Liver (tissue), 9 donors: ENCODE results near the gene MYOT. TPM values are rescaled to one million over a fixed set of nuclear protein-coding genes. Genes with fewer than 3 reads are reported as not detected.

Experiments
- DNase-seq: peaks from one replicate; pipeline ENCODE4 v3.0.0-alpha.2; 2017; ENCODE audit warnings: low spot score
- H3K27ac ChIP-seq, 2 donors: one replicate each; pipeline ENCODE4 v1.7.0; 2013; ENCODE audit warnings: inconsistent platforms in 2 of 2, low read length in 2 of 2, control low read depth in 1 of 2, low read depth in 1 of 2, mild to moderate bottlenecking in 1 of 2
- H3K27me3 ChIP-seq, 4 donors: one replicate each; pipeline versions ENCODE4 v1.6.1 to v1.7.0; 2013; ENCODE audit warnings: low read length in 3 of 4, inconsistent platforms in 1 of 4, mild to moderate bottlenecking in 1 of 4, moderate library complexity in 1 of 4; ENCODE audit not compliant: control insufficient read depth in 4 of 4, insufficient read depth in 4 of 4
- H3K36me3 ChIP-seq, 4 donors: one replicate each; pipeline versions ENCODE4 v1.6.1 to v1.7.0; 2013; ENCODE audit warnings: low read length in 3 of 4, mild to moderate bottlenecking in 3 of 4, low read depth in 1 of 4, moderate library complexity in 1 of 4; ENCODE audit not compliant: control insufficient read depth in 4 of 4, insufficient read depth in 3 of 4
- H3K4me1 ChIP-seq, 4 donors: one replicate each; pipeline versions ENCODE4 v1.6.1 to v1.7.0; 2013; ENCODE audit warnings: low read length in 3 of 4, mild to moderate bottlenecking in 3 of 4, moderate library complexity in 1 of 4; ENCODE audit not compliant: control insufficient read depth in 4 of 4, insufficient read depth in 4 of 4
- H3K4me3 ChIP-seq, 3 donors: one replicate each; pipeline versions ENCODE4 v1.6.1 to v1.7.0; 2013; ENCODE audit warnings: low read length in 3 of 3, control low read depth in 1 of 3, low read depth in 1 of 3, mild to moderate bottlenecking in 1 of 3
- H3K9ac ChIP-seq, 2 donors: one replicate each; pipeline ENCODE4 v1.7.0; 2013; ENCODE audit warnings: low read length in 2 of 2, mild to moderate bottlenecking in 2 of 2, moderate library complexity in 2 of 2, control low read depth in 1 of 2, low read depth in 1 of 2
- H3K9me3 ChIP-seq, 4 donors: one replicate each; pipeline versions ENCODE4 v1.6.1 to v1.7.0; 2013; ENCODE audit warnings: low read length in 3 of 4; ENCODE audit not compliant: control insufficient read depth in 4 of 4
- ATF3 ChIP-seq: IDR thresholded peaks from 2 replicates; pipeline ENCODE4 v1.6.1; 2016; ENCODE audit warnings: antibody characterized with exemption
- EGR1 ChIP-seq, 2 donors: IDR thresholded peaks; 2 replicates each; pipeline ENCODE4 v1.6.1; 2016 to 2018; ENCODE audit warnings: antibody characterized with exemption in 2 of 2, low read depth in 2 of 2
- FOXA1 ChIP-seq: IDR thresholded peaks from 2 replicates; pipeline ENCODE4 v1.6.1; 2016; ENCODE audit warnings: antibody characterized with exemption
- FOXA2 ChIP-seq: IDR thresholded peaks from 2 replicates; pipeline ENCODE4 v1.6.1; 2016; ENCODE audit warnings: antibody characterized with exemption
- GABPA ChIP-seq, 2 donors: IDR thresholded peaks in 1 of 2; conservative IDR thresholded peaks in 1 of 2; 2 replicates each; pipeline ENCODE4 v1.6.1; 2016; ENCODE audit warnings: antibody characterized with exemption in 2 of 2, mild to moderate bottlenecking in 1 of 2, moderate library complexity in 1 of 2
- HNF4A ChIP-seq, 2 donors: conservative IDR thresholded peaks; 2 replicates each; pipeline ENCODE4 v1.6.1; 2016; ENCODE audit warnings: antibody characterized with exemption in 2 of 2, mild to moderate bottlenecking in 2 of 2
- HNF4G ChIP-seq: IDR thresholded peaks from 2 replicates; pipeline ENCODE4 v1.6.1; 2016; ENCODE audit warnings: antibody characterized with exemption
- JUND ChIP-seq, 2 donors: IDR thresholded peaks; 2 replicates each; pipeline ENCODE4 v1.6.1; 2016; ENCODE audit warnings: antibody characterized with exemption in 2 of 2
- MAX ChIP-seq: IDR thresholded peaks from 2 replicates; pipeline ENCODE4 v1.6.1; 2016; ENCODE audit warnings: antibody characterized with exemption
- NR2F2 ChIP-seq: IDR thresholded peaks from 2 replicates; pipeline ENCODE4 v1.6.1; 2016; ENCODE audit warnings: antibody characterized with exemption
- RAD21 ChIP-seq, 2 donors: IDR thresholded peaks; 2 replicates each; pipeline ENCODE4 v1.6.1; 2016; ENCODE audit warnings: antibody characterized with exemption in 2 of 2, mild to moderate bottlenecking in 2 of 2
- RXRA ChIP-seq, 2 donors: IDR thresholded peaks; 2 replicates each; pipeline ENCODE4 v1.6.1; 2017 to 2018; ENCODE audit warnings: antibody characterized with exemption in 2 of 2, mild to moderate bottlenecking in 1 of 2
- SP1 ChIP-seq: IDR thresholded peaks from 2 replicates; pipeline ENCODE4 v1.6.1; 2018; ENCODE audit warnings: antibody characterized with exemption, mild to moderate bottlenecking
- TAF1 ChIP-seq: conservative IDR thresholded peaks from 2 replicates; pipeline ENCODE4 v1.6.1; 2016; ENCODE audit warnings: antibody characterized with exemption, mild to moderate bottlenecking
- YY1 ChIP-seq: IDR thresholded peaks from 2 replicates; pipeline ENCODE4 v1.6.1; 2016; ENCODE audit warnings: antibody characterized with exemption, mild to moderate bottlenecking
- WGBS: extraction: QIAGEN DNeasy Blood & Tissue Kit; methylation state at CpG from one replicate; pipeline ENCODE4 v1.1.7; 2013; 5-methylcytosine and 5-hydroxymethylcytosine counted together
- polyA plus RNA-seq, 2 donors: library from polyadenylated mRNA; stranded (reverse) in 1 of 2; unstranded in 1 of 2; fragments of 200-250 nt in 1 of 2; fragments of >200 nt in 1 of 2; fragmentation: Nextera tagmentation in 1 of 2; extraction: Ambion mirVana in 1 of 2; gene quantifications; one replicate each; pipeline versions ENCODE4 v1.2.1 to v1.2.3, GENCODE V29; 2013 to 2015
- total RNA-seq, 2 donors: library from RNA; depleted of rRNA; stranded (reverse); fragments of >200 nt; gene quantifications; one replicate each; pipeline ENCODE4 v1.2.3, GENCODE V29; 2014
- TF ChIP-seq, protein P1 (sequence below): fragments of 150-350 bp; IDR thresholded peaks from 2 replicates; pipeline ENCODE4 v1.5.1; 2017; ENCODE audit warnings: improper control_type of control experiment, low read depth, low read length; ENCODE audit not compliant: missing input control
- TF ChIP-seq, protein P2 (sequence below): IDR thresholded peaks from 2 replicates; pipeline ENCODE4 v1.6.1; 2016; ENCODE audit warnings: antibody characterized with exemption
- TF ChIP-seq, protein P3 (sequence below): IDR thresholded peaks from 2 replicates; pipeline ENCODE4 v1.6.1; 2016; ENCODE audit warnings: antibody characterized with exemption, mild to moderate bottlenecking
- donor health status: healthy.
- donor health status: healthy.
- donor health status: healthy.
- donor health status: healthy.
- donor health status: healthy.

The MYOT gene
- total and polyA plus RNA-seq, 4 donors, result 0.05 to 1.3 (median 0.34) TPM

GRCh38 chr5:137891849-137892248 lies 24.2 kb downstream of the MYOT start:
- Histone ChIP-seq H3K27me3 (no peaks in the 10 kb centered on the region), H3K9ac (no peak overlapping the region), H3K27ac (no peak overlapping the region), H3K36me3 (no peaks in the 10 kb centered on the region), H3K9me3 (peaks cover 0 to 3% (median 0%) of the 10 kb centered on the region in 4 donors), H3K4me1 (peaks cover 0 to 2% (median 0%) of the 10 kb centered on the region in 4 donors), H3K4me3 (no peak overlapping the region)
- 95% methylated on average over 3 of the region's 3 CpGs for WGBS
- TF ChIP-seq RAD21 (IDR thresholded peaks at IDR 0.05) (no peak), MAX (no peak), YY1 (no peak), RXRA (IDR thresholded peaks at IDR 0.05) (no peak), FOXA1 (no peak), HNF4G (no peak), NR2F2 (no peak), FOXA2 (no peak), JUND (IDR thresholded peaks at IDR 0.05) (no peak), SP1 (no peak), ATF3 (no peak), GABPA (IDR thresholded peaks at IDR 0.05 in 1 of 2, conservative IDR thresholded peaks at IDR 0.05 in 1 of 2) (no peak), EGR1 (IDR thresholded peaks at IDR 0.05; ENCODE audit: low read depth in 2 of 2) (no peak), TAF1 (no peak), HNF4A (conservative IDR thresholded peaks at IDR 0.05) (no peak)
- TF ChIP-seq, protein P1, sequence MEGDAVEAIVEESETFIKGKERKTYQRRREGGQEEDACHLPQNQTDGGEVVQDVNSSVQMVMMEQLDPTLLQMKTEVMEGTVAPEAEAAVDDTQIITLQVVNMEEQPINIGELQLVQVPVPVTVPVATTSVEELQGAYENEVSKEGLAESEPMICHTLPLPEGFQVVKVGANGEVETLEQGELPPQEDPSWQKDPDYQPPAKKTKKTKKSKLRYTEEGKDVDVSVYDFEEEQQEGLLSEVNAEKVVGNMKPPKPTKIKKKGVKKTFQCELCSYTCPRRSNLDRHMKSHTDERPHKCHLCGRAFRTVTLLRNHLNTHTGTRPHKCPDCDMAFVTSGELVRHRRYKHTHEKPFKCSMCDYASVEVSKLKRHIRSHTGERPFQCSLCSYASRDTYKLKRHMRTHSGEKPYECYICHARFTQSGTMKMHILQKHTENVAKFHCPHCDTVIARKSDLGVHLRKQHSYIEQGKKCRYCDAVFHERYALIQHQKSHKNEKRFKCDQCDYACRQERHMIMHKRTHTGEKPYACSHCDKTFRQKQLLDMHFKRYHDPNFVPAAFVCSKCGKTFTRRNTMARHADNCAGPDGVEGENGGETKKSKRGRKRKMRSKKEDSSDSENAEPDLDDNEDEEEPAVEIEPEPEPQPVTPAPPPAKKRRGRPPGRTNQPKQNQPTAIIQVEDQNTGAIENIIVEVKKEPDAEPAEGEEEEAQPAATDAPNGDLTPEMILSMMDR, result no peak
- TF ChIP-seq, protein P2, sequence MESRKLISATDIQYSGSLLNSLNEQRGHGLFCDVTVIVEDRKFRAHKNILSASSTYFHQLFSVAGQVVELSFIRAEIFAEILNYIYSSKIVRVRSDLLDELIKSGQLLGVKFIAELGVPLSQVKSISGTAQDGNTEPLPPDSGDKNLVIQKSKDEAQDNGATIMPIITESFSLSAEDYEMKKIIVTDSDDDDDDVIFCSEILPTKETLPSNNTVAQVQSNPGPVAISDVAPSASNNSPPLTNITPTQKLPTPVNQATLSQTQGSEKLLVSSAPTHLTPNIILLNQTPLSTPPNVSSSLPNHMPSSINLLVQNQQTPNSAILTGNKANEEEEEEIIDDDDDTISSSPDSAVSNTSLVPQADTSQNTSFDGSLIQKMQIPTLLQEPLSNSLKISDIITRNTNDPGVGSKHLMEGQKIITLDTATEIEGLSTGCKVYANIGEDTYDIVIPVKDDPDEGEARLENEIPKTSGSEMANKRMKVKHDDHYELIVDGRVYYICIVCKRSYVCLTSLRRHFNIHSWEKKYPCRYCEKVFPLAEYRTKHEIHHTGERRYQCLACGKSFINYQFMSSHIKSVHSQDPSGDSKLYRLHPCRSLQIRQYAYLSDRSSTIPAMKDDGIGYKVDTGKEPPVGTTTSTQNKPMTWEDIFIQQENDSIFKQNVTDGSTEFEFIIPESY, result no peak
- TF ChIP-seq, protein P3, sequence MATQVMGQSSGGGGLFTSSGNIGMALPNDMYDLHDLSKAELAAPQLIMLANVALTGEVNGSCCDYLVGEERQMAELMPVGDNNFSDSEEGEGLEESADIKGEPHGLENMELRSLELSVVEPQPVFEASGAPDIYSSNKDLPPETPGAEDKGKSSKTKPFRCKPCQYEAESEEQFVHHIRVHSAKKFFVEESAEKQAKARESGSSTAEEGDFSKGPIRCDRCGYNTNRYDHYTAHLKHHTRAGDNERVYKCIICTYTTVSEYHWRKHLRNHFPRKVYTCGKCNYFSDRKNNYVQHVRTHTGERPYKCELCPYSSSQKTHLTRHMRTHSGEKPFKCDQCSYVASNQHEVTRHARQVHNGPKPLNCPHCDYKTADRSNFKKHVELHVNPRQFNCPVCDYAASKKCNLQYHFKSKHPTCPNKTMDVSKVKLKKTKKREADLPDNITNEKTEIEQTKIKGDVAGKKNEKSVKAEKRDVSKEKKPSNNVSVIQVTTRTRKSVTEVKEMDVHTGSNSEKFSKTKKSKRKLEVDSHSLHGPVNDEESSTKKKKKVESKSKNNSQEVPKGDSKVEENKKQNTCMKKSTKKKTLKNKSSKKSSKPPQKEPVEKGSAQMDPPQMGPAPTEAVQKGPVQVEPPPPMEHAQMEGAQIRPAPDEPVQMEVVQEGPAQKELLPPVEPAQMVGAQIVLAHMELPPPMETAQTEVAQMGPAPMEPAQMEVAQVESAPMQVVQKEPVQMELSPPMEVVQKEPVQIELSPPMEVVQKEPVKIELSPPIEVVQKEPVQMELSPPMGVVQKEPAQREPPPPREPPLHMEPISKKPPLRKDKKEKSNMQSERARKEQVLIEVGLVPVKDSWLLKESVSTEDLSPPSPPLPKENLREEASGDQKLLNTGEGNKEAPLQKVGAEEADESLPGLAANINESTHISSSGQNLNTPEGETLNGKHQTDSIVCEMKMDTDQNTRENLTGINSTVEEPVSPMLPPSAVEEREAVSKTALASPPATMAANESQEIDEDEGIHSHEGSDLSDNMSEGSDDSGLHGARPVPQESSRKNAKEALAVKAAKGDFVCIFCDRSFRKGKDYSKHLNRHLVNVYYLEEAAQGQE, result no peak
- no peak for DNase-seq
